HG03520 (cell line): Measurements from ENCODE around the gene AUH.

Experiments
- ATAC-seq: cut with Tn5 transposase; IDR thresholded peaks from one replicate; pipeline ENCODE4 v1.9.1; 2021; ENCODE audit warnings: mild to moderate bottlenecking, moderate library complexity; ENCODE audit not compliant: unreplicated experiment

AUH gene

DNA sequence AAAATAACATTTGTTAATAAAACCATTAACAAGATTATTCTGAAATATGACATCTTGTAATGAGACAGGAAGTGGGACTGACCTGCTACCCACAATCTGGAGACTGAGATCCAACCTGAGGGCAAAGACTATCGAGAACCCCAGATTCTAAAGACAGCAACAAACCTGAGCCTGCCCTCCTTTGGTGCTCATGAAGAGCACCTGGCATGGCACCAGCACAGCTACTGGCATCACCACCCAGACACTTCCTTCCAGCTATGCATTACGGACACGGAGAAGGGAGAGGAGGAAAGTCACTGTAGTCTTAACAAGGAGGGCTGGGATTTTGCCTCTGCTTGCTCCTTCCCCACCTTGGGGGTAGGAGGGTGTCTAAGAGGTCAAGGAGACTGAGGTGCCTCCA lies 105.5 kb downstream of the AUH start:
- ATAC-seq, result no peak

DNA sequence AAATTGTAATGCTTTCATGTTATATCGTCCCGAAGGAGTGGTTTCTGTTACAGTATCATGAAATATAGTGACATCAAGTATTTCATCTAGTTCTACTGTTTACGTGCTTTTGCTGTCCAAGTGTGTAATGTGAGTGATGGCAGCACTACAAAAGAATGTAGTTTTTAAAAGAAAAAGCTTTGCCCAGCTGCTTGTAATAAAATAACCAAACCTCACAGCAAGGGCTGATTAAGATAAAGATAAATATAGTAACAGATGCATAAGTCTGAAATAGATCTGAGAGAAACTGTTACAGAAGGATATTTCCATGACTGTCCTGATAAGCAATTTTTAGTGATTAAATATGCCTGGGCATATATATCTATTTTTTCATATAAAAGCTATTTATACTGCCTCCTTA lies 106.4 kb downstream of the AUH start:
- no peak for ATAC-seq

DNA sequence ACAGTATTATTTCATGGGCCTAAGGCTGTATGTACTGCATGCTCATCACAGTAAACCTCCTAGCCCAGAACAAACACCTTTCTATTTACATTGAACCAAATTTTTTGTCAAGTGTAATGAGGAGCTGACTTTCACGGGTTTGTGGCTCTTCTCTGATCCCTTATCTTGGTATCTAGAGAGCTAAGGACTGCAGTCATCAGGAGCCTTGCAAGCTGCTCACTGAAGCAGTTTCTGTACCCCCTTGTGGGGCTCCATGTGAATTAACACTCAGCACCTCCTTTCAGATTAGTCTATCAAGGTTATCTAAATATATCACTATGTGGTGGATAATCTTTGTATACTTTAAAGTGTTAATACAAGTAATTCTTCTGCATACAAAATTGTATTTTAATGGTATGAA lies 108.2 kb downstream of the AUH start:
- ATAC-seq, result no peak

DNA sequence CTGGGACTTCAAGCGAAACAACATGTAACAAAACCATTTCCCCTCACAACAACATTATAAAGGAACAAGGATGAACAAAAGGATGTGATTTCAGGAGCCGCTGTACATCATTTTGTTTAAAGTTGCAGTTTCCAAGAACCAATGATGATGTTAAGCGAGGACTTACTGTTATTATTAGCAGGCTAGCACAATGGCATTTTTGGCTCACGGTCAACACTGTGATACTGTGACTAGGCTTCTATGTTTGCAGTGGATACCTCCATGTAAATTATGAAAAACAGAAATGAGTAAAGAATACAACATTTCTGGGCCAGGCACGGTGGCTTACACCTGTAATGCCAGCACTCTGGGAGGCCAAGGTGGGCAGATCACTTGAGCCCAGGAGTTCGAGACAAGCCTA lies 113.0 kb downstream of the AUH start:
- ATAC-seq, result no peak

DNA sequence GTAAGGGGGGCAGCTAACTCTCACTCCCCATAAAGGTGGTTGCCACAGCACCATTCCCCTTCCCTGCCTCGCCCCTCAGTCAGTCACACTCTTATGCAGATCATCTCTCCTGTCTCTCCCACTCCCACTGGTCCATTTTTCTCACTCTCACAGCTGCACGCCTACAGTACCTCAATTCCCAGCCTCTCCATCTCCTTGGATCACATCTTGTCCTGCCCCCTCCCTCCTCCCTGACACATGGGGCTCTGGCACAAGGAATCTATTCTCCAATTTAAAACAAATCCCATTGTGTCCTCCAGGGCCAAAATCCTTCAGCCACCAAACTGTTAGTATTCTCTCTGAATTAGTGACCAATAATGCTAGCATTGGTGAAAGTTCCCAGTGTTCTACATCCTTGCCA lies 114.4 kb downstream of the AUH start:
- no peak for ATAC-seq

DNA sequence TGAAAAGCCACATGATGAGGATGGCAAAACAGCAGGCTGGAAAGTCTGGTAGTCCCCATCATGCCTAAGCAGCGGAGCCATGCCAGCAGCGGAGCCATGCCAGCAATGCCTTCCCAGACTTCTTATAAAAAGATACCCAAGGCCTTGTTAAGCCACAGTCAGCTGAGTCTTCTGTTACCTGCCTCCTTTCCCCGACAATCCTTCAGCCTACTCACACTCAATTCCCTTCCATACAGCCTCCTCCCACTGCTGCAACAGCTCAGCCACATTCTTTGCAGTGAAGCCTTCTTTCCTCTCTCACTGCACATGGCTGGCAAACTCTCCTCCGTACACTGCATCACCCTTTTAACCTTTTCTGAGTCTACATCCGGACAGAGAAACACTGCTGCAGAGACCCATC lies 114.9 kb downstream of the AUH start:
- ATAC-seq, result no peak

DNA sequence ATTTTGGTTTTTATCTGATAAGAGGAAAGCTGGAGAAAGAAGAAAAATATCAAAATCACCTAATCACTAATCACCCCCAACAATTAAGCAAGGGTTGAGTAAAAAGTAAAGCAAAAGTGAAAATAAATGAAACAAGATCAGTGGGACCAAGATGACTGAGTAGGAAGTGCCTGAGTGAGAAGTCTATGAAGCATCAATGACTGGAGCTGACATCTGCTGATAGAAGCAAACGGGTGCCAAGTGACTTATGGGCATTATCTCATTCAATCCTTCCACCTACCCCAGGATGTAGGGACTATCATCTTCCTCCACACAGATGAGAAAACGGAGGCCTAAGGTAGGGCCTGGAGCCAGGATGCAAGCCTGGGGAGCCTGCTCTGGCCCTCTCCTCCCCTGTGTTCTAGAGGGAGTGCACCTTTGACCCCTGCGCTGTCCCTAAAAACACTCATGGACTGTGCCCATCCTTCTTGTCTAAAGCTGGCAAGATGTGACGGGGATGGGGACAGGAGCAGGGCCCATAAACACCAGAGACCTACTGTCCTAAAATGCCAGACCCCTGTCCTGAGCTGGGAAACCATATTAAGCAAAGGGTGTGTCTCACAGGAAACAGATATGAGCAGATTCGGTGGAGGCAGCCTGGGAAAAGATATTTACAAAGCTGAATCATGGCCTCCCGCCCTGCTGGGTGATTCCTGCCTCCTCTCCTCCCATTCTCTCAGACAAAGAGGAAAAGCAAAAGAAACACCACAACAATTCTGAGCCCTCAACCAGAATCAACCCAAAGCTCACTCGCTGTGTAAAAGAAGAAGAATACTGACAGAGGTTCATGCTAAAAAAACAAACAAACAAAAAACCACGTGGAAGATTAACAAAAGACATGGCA lies 116.0 kb downstream of the AUH start:
- no peak for ATAC-seq

DNA sequence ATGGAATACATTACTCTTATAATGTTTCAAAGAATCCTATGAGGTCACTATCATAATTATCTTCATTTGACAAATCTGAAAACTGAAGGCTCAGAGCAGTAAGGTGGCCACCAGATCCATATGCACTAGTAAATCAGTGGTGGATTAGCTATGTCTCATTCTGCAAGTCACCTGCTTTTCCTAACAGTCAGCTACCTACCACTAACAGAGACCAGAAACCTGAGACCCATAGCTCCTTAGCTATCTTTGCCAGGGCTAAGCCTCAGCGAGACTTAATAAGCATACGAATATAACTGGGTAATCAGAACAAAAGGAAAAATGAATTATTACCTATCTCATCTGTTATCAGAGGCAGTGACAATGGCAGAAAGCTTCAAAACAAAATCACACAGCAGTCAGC lies 118.7 kb downstream of the AUH start:
- ATAC-seq, result no peak

DNA sequence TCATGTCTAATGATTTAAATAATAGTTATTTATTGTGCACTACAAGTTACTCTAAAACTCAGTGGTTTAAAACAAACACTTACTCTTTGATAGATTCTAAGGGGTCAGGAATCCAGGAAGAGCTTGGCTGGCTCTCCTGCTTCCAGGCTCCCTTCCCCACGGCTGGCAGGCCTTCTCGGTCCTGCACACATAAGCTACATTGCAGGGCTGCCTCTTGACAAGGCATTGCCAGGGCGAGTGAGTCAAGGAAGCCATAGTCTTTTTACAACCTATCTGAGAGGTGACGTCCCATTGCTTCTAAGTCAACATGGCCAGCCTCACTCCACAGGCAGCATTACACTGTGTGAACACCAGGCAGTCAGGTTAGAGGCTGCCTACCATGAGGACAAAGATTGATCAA lies 119.8 kb downstream of the AUH start:
- ATAC-seq, result no peak

DNA sequence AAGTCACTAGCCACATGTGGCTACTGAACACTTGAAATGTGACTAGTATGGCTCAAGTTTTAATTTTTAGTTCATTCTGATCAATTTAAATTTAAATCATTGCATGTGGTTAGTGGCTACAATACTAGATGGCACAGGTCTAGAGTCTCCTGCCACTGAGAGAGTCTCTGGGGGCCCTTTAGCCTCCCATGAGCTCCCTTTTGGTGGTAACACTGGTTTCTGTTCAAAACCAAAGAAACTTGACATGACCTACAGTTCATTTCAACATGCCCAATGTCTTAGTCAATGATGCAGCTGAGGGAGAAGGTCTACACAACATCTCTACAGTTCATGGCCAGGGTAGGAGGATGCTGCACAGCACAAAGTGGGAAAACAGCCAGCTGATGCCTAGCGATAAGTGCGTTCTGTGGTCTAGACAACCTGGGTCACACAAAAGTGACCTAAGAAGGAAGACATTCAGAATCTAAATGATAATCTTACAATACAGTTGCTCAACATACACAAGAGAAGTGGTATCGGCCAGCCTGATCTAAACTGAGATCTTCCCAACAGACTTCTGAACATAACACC lies 121.0 kb downstream of the AUH start:
- no peak for ATAC-seq

DNA sequence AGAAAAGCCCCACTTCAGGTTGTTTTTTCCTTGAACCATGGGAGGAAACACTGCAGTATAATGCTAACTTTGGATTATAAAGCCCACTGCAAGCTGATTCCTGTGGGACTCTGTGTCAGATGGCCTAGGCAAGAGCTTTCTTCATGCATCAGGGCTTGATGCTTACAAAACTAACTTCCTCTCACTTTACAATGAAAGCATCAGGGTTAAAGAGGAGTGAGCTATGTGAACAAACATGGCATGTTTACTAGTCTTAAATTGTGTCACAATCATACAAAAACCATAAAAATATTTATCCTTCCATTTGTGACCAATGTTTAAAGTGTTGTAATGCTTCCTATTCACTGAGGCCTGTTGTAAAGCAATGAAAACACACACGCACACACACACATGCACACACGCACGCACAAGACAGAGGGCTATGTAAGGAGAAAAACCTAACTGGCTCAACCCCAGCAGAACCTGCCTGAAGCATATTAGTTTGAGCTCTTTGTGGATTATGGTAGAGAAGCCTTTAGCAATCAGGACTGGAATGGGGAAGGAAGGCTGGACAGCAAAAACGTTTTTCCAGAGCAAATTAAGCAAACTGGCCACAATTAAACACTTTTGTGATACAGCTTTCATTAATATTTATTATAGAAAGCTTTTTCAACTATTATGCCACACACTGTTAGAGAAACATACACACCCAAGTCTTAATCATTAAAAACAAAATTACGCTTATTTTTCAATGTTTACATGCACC lies 122.2 kb downstream of the AUH start:
- no peak for ATAC-seq

DNA sequence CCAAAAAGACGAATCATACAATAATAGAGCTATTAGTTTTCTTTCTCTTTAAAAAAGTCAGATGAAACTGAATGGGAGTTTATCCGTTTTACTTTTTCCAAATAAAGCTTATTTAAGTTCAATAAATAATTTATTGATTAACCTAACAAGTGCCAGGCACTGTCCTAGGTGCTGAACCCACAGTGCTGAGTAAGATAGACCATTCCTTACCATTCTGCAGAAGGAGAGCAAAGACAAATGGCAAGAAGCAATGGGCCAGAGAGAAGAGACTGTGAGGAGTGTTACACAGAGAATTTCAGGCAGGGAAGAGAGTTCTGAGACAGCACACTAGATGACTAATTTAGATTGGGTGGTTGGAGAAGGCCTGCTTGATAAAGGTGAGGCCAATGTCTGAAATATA lies 127.2 kb downstream of the AUH start:
- ATAC-seq, result no peak

DNA sequence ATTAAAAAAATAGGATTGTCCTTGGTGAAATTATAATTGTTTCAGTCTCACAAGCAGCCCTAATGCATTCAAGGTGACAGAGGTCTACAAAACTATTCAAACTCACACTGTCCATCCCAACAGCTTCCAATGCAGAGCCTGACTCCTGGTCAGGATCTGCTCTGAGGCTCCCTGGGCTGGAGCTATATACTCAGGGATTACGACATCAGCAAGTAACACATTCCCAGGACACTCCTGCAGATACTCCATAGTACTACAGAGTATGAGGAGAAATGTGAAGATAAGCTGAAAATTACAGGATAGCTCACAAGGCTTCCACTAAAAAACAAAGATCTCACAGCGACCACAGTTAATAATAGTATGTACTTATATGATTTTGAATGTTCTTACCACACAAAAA lies 130.1 kb downstream of the AUH start:
- ATAC-seq, result no peak

DNA sequence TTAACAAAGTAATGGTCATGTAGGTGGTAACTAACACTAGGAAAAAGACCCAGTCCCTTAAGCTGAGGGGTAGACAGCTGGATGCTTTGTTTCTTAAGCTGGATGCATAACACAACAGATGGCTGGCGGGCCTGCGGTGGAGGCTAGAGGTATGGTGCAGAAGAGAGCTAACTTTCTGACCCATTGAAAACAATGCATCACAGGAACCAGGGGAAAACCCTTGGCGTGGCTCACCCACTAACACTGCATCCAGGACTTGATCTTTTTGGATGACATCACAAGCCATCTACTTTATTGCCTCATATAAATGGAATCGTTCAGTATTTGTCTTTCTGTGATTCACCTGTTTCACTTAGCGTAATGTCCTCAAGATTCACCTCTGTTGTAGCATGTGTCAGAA lies 138.7 kb downstream of the AUH start:
- no peak for ATAC-seq

DNA sequence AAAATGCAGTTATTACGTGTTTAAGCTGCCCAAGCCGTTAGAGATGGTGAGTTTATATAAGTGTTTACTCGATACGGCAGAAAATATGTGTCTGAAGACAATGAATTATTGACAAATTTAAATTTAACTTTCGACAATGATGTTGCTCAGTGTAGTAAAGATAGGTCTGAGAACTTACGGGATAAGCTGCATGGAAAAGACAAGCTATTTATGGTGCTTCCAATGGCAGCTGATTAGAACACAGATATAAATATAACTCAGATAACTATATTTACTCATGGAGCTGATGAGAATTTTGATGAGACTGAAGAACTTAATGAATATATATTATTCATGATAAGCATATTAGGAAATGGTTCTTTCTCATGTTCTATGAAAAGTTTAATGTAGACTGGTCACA lies 139.3 kb downstream of the AUH start:
- no peak for ATAC-seq

DNA sequence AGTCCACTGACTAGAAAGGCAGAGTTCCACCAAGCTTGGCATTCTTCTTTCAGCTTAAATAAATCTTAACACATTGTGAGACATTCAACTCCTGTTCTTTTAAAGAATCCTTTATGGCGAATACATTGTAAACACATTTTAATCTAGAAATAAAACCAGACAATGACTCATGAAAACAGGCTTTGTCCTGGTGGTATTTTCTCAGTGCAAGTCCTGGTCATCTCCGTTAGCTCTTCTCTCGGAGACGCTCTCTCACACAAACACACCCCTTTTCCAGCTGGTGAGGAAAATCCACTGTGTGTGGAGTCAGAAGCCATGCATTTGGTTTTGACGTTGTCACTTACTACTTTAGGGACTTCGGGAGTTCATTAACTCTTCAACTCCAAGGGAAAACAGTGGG lies 140.4 kb downstream of the AUH start:
- ATAC-seq, result no peak

DNA sequence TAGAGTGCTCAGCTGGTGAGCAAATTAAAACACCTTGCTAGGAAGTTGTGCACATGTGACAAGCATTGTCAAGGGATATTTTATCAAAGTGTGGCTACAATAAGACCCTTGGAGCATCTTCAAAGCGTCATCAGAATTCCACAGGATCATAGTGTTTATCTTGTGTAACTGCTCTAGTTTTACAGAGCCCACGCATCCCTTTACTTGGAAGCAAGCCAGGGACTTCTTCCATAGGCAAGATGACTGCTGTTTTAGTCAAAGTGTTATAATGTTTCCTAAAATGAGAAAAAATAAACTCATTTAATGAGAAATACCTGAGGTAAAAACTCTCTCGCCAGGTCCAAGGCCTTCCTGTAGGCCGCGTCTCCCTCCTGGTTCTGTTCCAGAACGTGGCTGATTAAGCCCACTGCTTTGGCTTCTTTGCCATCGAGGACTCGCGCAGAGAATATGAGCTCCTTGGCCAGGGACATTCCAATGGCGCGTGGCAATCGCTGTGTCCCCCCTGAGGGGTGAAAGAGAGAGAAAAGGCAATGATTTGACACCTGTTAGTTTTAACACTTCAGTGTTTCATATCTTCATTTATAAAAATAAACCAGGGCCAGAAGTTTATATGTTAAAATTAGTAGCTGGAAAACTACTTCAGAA lies 141.1 kb downstream of the AUH start:
- ATAC-seq, result no peak

DNA sequence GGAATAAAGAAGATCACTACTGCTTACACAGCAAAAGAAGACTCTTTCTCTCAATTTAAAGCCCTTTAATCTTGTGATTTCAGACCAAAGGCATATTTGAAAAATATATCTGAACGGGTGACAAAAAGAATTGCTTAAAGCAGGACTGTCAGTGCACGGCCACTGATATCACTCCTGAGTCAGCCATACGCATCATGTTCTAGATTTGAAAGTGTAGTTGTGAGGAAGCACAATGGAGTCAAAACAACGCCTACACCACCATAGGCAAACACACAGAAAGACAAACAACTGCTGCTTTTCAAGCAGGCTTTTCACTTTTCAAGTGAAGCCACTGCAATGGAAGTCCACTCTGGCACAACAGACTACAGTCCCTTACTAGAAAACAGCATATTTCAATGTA lies 141.7 kb downstream of the AUH start:
- ATAC-seq, result no peak

DNA sequence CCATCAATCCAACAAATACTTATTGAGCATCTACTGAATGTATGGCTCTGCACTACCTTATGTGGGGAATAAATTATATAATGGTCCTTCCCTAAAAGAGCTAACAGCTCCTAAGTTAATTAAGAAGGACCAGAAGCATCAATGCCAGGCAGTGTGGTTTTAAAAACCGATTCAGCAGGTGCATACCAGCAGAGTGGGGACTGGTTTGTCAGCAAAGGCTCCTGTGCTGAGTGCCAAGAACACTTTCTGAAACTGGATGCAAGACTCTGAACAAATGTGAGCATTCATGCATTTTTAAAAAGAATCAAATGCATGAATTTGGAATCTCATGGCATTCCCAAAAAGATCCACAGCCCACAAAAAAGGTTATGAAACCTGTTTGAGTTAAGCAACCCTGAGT lies 142.2 kb downstream of the AUH start:
- no peak for ATAC-seq

DNA sequence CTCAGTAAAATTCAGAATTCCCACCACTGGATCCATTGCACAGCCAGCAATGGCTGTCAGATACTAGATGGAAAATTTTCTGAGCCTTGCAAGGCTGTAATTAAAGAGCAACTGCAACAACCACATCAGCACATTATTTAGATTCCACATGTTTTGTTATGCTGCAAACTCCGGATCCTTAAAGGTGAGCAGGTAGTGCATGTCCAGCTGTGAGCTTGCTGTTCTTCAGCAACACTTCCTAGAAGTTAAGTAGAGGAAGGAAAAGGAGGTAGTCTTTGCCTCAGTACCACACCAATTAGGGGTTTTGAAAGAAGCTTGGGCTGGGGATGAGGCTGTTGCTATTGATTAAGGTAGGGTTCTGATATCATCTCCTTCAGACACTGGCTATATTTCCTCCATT lies 144.3 kb downstream of the AUH start:
- no peak for ATAC-seq

DNA sequence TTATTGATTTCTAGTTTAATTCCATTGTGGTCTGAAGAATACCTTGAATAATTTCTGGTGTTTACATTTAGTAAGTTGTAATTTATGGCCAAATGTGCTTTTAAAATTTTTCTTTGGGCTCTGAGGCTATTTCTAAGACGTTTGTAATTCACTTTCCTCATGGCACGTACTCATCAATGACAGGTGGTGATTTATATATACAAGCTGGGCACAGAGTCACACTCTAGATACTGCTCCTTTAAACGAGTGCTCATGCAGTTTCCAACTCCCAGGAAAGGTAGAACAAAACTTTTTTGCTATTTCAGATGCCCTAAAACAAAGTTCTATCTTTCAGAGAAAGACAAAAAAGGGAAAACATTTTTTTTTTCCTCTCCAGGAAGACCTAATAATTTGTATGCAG lies 146.9 kb downstream of the AUH start:
- ATAC-seq, result no peak

DNA sequence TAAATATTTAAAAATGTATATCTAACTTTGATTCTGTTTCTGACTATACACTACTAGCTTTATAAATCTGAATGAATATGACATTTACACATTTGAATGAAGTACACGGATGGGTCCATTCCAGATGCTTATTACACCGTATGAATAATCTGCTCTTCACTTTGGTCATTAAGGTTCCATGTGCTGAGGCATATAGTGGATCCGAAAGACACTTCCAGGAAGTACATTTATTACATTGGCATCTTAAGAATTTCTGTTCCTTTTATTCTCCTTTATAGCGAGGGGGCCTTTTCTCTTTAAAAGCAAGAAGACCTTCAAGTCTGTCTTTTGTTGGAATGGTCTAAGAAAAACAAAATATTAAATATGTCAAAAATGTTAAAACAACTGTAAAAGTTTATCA lies 147.6 kb downstream of the AUH start:
- no peak for ATAC-seq
